ENCODE results near the gene TMEM126B.
A peak's percentile ranks its signal among the peaks of the same experiment; 100 is the strongest.
"Not testable (repeated sequence)": the region's sequence is repeated elsewhere in the genome, so short reads cannot be mapped to it uniquely, and the experiment has no call there.

The TMEM126B gene

GRCh38 chr11:85647604-85648299 lies 19.4 kb downstream of the TMEM126B start, which contains the start of gene TMEM126A:
Gene TMEM126A (plus strand): TSS chr11:85647967. CDS start chr11:85650256, 2,289 bp downstream.
- peak; percentile 86 to 90 (median 87) for DNase-seq (ENCODE audit: low read depth in 3 of 3)

GRCh38 chr11:85651118-85651517 lies 22.7 kb downstream of the TMEM126B start:
- DNase-seq (ENCODE audit: low read depth in 3 of 3), result no peak

GRCh38 chr11:85652786-85653447 lies 24.5 kb downstream of the TMEM126B start:
- no peak for DNase-seq (ENCODE audit: low read depth in 3 of 3)

- not testable (repeated sequence) for DNase-seq (ENCODE audit: low read depth in 3 of 3)
These were observed 25.9 kb downstream of the TMEM126B start for GRCh38 chr11:85654343-85654742.

- DNase-seq (ENCODE audit: low read depth in 3 of 3), result no peak
These were observed 28.4 kb downstream of the TMEM126B start for GRCh38 chr11:85656777-85657176.

GRCh38 chr11:85658180-85658579 lies 29.8 kb downstream of the TMEM126B start:
- DNase-seq (ENCODE audit: low read depth in 3 of 3), result no peak

GRCh38 chr11:85661972-85662664 lies 33.7 kb downstream of the TMEM126B start:
- DNase-seq (ENCODE audit: low read depth in 3 of 3), result no peak

GRCh38 chr11:85663080-85663752 lies 34.8 kb downstream of the TMEM126B start:
- DNase-seq (ENCODE audit: low read depth in 3 of 3), result no peak

- DNase-seq (ENCODE audit: low read depth in 3 of 3), result peak; percentile 76 to 81 (median 79)
These were observed 35.6 kb downstream of the TMEM126B start for GRCh38 chr11:85663753-85664614.

- peak; percentile 92 to 94 (median 93) for DNase-seq (ENCODE audit: low read depth in 3 of 3)
These were observed 36.5 kb downstream of the TMEM126B start, which contains the start of gene CREBZF for GRCh38 chr11:85664615-85665481. Gene CREBZF (minus strand): TSS chr11:85665129. CDS start chr11:85664875, 254 bp downstream.

GRCh38 chr11:85665733-85666132 lies 37.3 kb downstream of the TMEM126B start:
- DNase-seq (ENCODE audit: low read depth in 3 of 3), result no peak

- no peak for DNase-seq (ENCODE audit: low read depth in 3 of 3)
These were observed 38.3 kb downstream of the TMEM126B start for GRCh38 chr11:85666687-85667086.

GRCh38 chr11:85668157-85668556 lies 39.8 kb downstream of the TMEM126B start:
- DNase-seq (ENCODE audit: low read depth in 3 of 3), result no peak

- not testable (repeated sequence) for DNase-seq (ENCODE audit: low read depth in 3 of 3)
These were observed 42.7 kb downstream of the TMEM126B start for GRCh38 chr11:85670949-85671663.

GRCh38 chr11:85672105-85672902 lies 43.9 kb downstream of the TMEM126B start:
- no peak for DNase-seq (ENCODE audit: low read depth in 3 of 3)

- no peak for DNase-seq (ENCODE audit: low read depth in 3 of 3)
These were observed 45.0 kb downstream of the TMEM126B start for GRCh38 chr11:85673393-85673792.

GRCh38 chr11:85679576-85679975 lies 51.2 kb downstream of the TMEM126B start:
- no peak for DNase-seq (ENCODE audit: low read depth in 3 of 3)

- DNase-seq (ENCODE audit: low read depth in 3 of 3), result no peak
These were observed 52.5 kb downstream of the TMEM126B start for GRCh38 chr11:85680897-85681296.

Data from stimulated activated CD4-positive, alpha-beta T cell treated with anti-CD3 and anti-CD28 coated beads, TNF-alpha, amount 100 ng/mL, for 48 hours (primary cell).